Hepatocyte (in vitro differentiated cells): ENCODE data around the gene PVALEF.

Experiments
- CTCF ChIP-seq: fragments of 200-600 bp; sonication (generic); IDR thresholded peaks from 2 replicates; pipeline ENCODE4 v1.5.1; 2016; ENCODE audit warnings: antibody characterized with exemption, mild to moderate bottlenecking; ENCODE audit not compliant: poor library complexity
- EZH2 ChIP-seq: fragments of 200-600 bp; sonication (generic); IDR thresholded peaks from 2 replicates; pipeline ENCODE4 v1.6.1; 2016; ENCODE audit warnings: antibody characterized with exemption, mild to moderate bottlenecking, borderline replicate concordance
- EZH2phosphoT487 ChIP-seq: fragments of 200-600 bp; sonication (generic); IDR thresholded peaks from one replicate; pipeline ENCODE4 v1.6.1; 2018; ENCODE audit warnings: antibody characterized with exemption, mild to moderate bottlenecking, low read depth, moderate library complexity; ENCODE audit not compliant: unreplicated experiment, severe bottlenecking

GRCh38 chr17:81197831-81198490 lies 32.7 kb downstream of the PVALEF start:
- TF ChIP-seq CTCF (no peak), EZH2 (no peak), EZH2phosphoT487 (no peak)
